ENCODE data around the gene RTL3.

The RTL3 gene

GRCh38 chrX:78618987-78619386, 40.1 kb downstream of the RTL3 start:
- DNase-seq, result no peak

GRCh38 chrX:78614264-78614663, 44.9 kb downstream of the RTL3 start:
- DNase-seq, result no peak
